Fibroblast of villous mesenchyme (primary cell): ENCODE data around the gene NPEPL1. TPM values are rescaled to one million over a fixed set of nuclear protein-coding genes. Genes with fewer than 3 reads are reported as not detected.

Source experiments
- DNase-seq: peaks from one replicate; pipeline ENCODE4 v3.0.0-alpha.2; 2010; ENCODE audit warnings: low read depth
- H3K4me3 ChIP-seq: 2 replicates; pipeline ENCODE4 v1.5.1; 2011; ENCODE audit warnings: low read depth, mild to moderate bottlenecking, low read length
- total RNA-seq: library from RNA; depleted of rRNA; stranded (reverse); fragments of >200 nt; gene quantifications from 2 replicates; pipeline ENCODE4 v1.2.3, GENCODE V29; 2012
- TF ChIP-seq, protein P1 (sequence below): IDR thresholded peaks from 2 replicates; pipeline ENCODE4 v1.5.1; 2012; ENCODE audit warnings: low read depth, mild to moderate bottlenecking, low read length; ENCODE audit not compliant: insufficient read depth

Gene NPEPL1
- total RNA-seq, 1 donor, result 23.7 TPM

DNA sequence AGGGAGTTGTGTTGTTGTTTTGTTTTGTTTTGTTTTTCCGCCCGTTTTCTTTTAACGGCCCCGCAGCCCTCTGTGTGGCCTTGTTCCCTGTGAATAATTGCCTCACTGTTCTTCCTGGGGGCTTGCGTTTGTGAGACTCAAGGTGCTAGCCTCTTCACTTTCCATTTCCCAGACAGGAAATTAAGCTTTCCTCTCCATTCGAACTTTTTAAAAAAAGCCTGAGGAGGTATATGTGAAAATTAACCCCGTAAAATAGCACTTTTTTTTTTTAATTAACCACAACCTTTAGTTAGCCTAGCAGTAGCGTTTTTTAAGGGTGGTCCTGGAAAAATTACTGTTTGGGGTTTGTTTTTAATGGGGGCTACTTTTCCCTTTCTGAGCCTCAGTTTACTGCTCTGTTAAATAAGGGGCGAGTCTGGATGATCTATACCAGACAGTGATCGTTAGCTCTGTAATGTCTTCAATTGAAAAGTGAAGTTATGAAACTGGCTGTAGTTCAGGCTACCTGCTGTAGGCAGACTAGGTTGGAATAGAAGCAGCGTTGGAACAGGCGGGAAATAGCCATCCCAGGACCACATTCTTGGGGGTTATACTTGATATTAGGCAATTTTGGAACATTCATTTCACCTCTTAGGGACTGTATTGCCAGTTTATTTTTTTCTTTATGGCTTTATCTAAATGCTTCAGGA, 39.9 kb upstream of the NPEPL1 start:
- DNase-seq, result peak; percentile 24
- TF ChIP-seq, protein P1, sequence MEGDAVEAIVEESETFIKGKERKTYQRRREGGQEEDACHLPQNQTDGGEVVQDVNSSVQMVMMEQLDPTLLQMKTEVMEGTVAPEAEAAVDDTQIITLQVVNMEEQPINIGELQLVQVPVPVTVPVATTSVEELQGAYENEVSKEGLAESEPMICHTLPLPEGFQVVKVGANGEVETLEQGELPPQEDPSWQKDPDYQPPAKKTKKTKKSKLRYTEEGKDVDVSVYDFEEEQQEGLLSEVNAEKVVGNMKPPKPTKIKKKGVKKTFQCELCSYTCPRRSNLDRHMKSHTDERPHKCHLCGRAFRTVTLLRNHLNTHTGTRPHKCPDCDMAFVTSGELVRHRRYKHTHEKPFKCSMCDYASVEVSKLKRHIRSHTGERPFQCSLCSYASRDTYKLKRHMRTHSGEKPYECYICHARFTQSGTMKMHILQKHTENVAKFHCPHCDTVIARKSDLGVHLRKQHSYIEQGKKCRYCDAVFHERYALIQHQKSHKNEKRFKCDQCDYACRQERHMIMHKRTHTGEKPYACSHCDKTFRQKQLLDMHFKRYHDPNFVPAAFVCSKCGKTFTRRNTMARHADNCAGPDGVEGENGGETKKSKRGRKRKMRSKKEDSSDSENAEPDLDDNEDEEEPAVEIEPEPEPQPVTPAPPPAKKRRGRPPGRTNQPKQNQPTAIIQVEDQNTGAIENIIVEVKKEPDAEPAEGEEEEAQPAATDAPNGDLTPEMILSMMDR, result no peak
- H3K4me3 ChIP-seq, result peak overlapping the region; percentile 81

DNA sequence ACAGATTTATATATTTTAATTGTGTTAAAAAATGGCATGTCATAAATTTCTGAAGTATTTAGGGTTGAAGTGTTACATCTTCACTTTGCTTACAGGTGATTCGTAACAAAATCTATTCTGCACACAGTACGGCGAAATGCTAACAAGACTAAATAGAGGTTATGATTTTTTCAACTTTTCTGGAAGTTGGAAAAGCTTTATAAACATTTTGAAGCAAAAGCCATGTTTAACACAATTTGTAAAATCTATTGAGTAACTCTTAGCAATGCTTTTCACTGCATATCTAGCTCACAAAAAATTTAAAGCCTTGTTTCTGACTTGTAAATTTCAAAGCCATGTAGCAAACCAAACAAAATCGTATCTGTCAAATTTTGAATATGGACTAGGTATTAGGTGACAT, 38.3 kb upstream of the NPEPL1 start:
- TF ChIP-seq, protein P1, result no peak
- DNase-seq, result no peak
- H3K4me3 ChIP-seq, result no peak overlapping the region

DNA sequence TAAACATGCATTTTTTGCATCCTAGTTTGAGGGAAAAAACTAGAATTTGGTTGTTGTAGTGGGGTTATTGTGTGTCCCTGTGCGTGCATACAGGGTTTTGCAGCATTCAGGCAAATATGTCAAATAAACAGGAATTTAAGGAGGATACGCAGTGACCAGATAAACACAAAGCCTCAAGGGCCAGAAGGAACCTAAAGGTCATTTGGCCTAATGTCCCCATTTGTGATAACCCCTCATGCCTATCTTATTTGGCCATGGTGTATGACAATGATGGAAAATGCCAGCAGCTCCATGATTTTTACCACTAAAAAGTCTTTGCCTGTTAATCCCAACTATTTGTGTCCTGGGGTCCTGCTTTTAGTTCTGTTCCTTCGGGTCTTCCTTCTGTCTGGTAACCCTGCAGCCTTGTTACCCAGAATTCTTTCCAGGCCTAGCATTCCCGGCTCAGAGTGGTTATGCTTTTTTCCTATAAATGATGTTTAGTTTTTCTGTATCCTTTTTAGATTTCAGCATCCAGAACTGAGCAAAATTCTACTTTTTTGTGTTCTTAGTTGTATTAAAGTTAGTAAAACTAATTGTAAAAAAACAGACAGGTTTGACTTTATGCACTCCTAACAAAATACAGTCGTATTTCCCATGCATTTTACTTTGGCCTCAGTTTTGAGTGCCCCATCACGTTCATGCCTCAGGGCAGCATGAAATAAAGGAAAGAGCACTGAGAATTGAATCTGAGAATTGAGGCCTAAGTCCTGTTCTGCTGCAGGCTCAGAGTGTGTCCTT, 37.1 kb upstream of the NPEPL1 start:
- no peak overlapping the region for H3K4me3 ChIP-seq
- no peak for DNase-seq
- TF ChIP-seq, protein P1, result no peak

DNA sequence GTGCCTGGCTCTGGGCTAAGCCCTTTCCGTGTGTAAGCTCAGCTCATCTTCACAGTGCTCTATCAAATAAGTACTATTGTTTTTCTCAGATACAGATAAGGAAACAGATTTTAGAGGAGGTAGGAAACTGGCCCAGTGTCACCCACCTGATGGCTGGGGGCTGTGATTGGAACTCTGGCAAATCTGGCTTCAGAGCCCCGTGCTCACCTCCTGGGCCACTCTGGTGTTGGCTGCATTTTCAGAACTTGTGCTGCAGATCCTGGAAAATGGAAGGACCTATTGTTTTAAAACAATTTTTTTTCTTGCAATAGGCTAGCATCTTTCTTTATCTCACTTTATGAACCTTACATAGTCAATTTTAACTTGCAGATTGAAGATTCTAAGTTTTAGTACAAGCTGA, 35.8 kb upstream of the NPEPL1 start:
- no peak for DNase-seq
- TF ChIP-seq, protein P1, result no peak
- H3K4me3 ChIP-seq, result no peak overlapping the region

DNA sequence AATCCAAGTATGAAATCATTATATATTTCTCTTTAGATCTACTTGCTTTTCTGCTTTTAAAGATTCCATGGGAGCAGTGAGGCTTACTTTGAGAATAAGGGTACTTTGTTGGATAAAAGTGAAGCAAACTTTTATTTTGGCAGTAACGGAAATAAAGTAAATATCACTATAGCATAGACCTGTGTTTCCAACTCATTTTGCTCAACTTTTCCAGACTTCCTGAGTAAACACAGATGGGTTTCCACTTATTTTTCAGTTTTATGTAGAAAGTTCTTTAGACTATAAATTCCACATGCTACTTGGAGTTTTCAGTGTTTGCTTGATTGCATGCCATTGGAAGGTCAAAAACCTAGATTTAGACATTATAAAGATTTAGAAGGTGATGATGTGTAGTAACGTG, 35.3 kb upstream of the NPEPL1 start:
- H3K4me3 ChIP-seq, result no peak overlapping the region
- DNase-seq, result no peak
- TF ChIP-seq, protein P1, result no peak

DNA sequence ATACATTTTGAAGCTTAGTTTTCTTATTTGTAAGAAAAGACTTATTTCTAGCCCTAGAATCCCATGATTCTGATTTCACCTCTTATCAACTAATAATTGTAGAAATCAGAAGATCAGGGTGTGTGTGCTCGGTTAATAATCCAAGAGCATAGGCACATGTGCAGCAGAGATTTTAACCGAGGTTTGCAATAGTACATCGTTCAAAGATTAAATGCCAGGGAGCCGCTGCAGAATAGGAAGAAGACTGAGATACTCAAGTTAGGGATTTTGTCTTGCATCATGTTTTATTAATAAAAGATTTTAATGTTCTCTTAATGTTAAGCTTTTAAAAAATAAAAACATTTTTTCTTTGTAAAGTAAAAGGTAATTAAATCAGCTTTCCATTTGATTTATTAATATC, 34.6 kb upstream of the NPEPL1 start:
- DNase-seq, result no peak
- TF ChIP-seq, protein P1, result no peak
- no peak overlapping the region for H3K4me3 ChIP-seq
